Muscle of back (tissue), 11 donors: ENCODE measurements around the gene SLC16A9. TPM values are rescaled to one million over a fixed set of nuclear protein-coding genes. Genes with fewer than 3 reads are reported as not detected.
"Not testable (repeated sequence)": the region's sequence is repeated elsewhere in the genome, so short reads cannot be mapped to it uniquely, and the experiment has no call there.

Experiments used
- DNase-seq, 3 donors: peaks; one replicate each; pipeline versions ENCODE4 v3.0.0 to v3.0.0-alpha.2; 2013
- polyA plus RNA-seq, 10 donors: library from polyadenylated mRNA; unstranded; fragments of 120-200 nt; gene quantifications; one replicate each; pipeline ENCODE4 v1.2.1, GENCODE V29; 2013; ENCODE audit not compliant: insufficient read length in 10 of 10

Gene SLC16A9
- polyA plus RNA-seq, 10 donors, result 2.3 to 6.5 (median 4.3) TPM

- DNase-seq, result no peak
Observed at GRCh38 chr10:59677253-59677831, 32.3 kb downstream of the SLC16A9 start.

GRCh38 chr10:59675812-59676211, 33.8 kb downstream of the SLC16A9 start:
- no peak for DNase-seq

- peak in 2 of 3 donors; percentile 31 to 58 for DNase-seq
Observed at GRCh38 chr10:59674215-59674836, 35.3 kb downstream of the SLC16A9 start.

- no peak for DNase-seq
Observed at GRCh38 chr10:59672150-59672875, 37.3 kb downstream of the SLC16A9 start.

GRCh38 chr10:59670269-59670668, 39.4 kb downstream of the SLC16A9 start:
- DNase-seq, result no peak

- peak in 1 of 3 donors; percentile 25 for DNase-seq
Observed at GRCh38 chr10:59668096-59668495, 41.6 kb downstream of the SLC16A9 start.

- DNase-seq, result no peak
Observed at GRCh38 chr10:59666310-59666709, 43.3 kb downstream of the SLC16A9 start.

GRCh38 chr10:59663213-59663612, 46.4 kb downstream of the SLC16A9 start:
- not testable (repeated sequence) for DNase-seq

- no peak for DNase-seq
Observed at GRCh38 chr10:59657724-59658123, 51.9 kb downstream of the SLC16A9 start.

- no peak for DNase-seq
Observed at GRCh38 chr10:59655309-59655708, 54.3 kb downstream of the SLC16A9 start.

GRCh38 chr10:59654007-59654406, 55.6 kb downstream of the SLC16A9 start:
- no peak for DNase-seq

GRCh38 chr10:59651902-59652301, 57.7 kb downstream of the SLC16A9 start:
- no peak for DNase-seq

GRCh38 chr10:59649606-59650346, 59.9 kb downstream of the SLC16A9 start:
- DNase-seq, result no peak

GRCh38 chr10:59648711-59649201, 60.9 kb downstream of the SLC16A9 start:
- no peak for DNase-seq

- DNase-seq, result no peak
Observed at GRCh38 chr10:59644841-59645240, 64.8 kb downstream of the SLC16A9 start.

GRCh38 chr10:59641688-59642087, 68.0 kb downstream of the SLC16A9 start:
- not testable (repeated sequence) for DNase-seq

GRCh38 chr10:59635502-59636290, 74.0 kb downstream of the SLC16A9 start:
- no peak for DNase-seq

- DNase-seq, result no peak
Observed at GRCh38 chr10:59634102-59634501, 75.5 kb downstream of the SLC16A9 start.

- DNase-seq, result no peak
Observed at GRCh38 chr10:59633063-59633462, 76.6 kb downstream of the SLC16A9 start.

- no peak for DNase-seq
Observed at GRCh38 chr10:59631882-59632807, 77.5 kb downstream of the SLC16A9 start.
